ENCODE results near the gene POC1B.

GRCh38 chr12:89574736-89575208, 48.9 kb upstream of the POC1B start:
- TF ChIP-seq CTCF (IDR thresholded peaks at IDR 0.05; ENCODE audit: poor library complexity, severe bottlenecking) (no peak), RAD21 (conservative IDR thresholded peaks at IDR 0.05) (no peak), EZH2 (IDR thresholded peaks at IDR 0.05; ENCODE audit: borderline replicate concordance, insufficient read depth, low read length, poor library complexity, severe bottlenecking) (no peak), REST (IDR thresholded peaks at IDR 0.05; ENCODE audit: borderline replicate concordance) (no peak)

Measured in neural cell (in vitro differentiated cells).